Kidney tubule cell (primary cell): ENCODE measurements around the gene UMAD1.
"Not testable (repeated sequence)": the region's sequence is repeated elsewhere in the genome, so short reads cannot be mapped to it uniquely, and the experiment has no call there.

ENCODE experiments used
- DNase-seq: peaks from one replicate; pipeline ENCODE4 v3.0.0-alpha.2; 2018; ENCODE audit warnings: low spot score

The UMAD1 gene

DNA sequence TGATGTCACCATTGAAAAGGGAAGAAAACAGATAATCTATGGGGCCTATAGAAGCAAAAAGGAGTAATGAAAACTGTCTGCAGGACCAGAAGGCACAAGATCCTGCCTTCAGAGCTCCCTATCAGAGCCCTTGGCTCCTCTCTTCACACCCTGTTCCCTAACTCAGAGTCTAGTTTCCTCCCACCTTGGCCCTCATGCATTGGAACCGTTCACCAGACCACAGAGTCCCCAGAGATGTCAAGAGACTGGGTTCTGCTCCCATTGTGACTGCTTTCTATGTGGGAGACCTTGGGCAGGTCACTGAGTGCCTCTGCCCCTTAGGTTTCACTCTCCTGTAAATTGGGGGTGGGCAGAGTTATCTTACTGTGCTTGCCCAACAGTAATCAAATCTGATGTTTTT lies 158.0 kb downstream of the UMAD1 start:
- no peak for DNase-seq

DNA sequence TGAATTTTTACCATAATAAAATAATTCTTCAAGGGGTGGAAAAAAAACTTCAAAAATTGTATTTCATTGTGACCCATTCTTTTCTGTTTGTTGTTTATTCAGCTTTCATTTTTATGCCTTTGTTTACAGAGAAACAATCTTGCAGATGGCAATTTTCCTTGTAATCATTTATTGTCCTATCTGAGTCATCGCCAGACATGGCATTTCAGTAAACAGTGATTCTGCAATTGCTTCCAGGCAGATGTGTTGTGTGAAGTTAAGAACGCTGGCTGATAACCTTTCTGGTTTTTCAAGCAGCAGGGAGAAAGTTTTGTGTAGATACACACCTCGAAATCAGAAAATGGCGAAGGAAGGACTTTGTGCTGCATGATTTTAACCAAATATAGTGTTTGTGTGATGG lies 158.6 kb downstream of the UMAD1 start:
- DNase-seq, result no peak

DNA sequence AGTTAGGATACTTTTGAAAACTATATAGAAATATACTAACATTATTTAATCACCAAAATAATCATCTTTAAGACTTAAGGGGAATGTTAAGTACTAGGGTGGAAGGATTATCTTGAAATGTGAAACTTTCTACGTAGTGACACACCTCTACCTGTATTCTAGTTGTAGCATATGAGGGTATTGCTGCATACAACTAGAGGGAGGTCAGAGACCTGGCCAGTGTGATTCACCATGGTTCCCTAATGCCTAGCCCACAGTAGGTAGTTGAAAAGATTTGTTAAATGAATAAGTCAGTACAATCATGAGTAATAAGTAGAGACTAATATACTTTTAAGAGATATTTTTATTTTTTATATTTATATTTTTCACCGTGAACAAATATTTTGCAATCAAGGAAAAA lies 162.0 kb downstream of the UMAD1 start:
- DNase-seq, result no peak

DNA sequence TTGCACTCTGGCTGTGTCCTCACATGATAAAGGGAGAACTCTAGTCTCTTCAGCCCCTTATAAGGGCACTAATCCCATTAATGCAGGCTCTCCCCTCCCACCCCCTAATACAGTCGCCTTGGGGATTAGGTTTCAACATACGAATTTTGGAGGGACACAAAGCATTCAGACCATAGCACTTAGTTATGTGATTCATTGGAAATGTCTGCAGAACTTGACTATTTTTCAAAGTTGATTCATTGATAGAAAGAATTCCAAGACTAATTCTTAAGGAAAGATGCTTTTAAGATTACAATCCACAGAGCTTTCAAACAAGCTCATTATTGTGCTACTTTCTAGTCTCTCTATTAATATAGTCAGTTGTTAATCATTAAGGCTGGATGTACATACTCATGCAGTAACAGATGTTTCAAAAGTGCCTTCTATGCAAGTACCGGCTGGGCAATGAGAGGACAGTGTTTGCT lies 163.2 kb downstream of the UMAD1 start:
- no peak for DNase-seq

DNA sequence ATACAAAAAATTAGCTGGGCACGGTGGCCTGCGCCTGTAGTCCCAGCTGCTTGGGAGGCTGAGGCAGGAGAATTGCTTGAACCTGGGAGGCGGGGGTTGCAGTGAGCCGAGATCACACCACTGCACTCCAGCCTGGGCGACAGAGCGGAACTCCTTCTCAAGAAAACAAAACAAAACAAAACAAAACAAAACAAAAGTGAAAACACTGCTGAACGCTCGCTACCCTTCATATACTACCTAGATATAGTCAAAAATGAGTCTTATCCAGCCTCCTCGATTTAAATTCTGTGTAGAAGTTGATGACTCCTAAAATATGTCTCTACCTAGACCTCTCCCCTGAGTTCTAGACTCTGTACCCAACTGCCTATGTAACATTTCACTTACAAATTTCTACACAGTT lies 164.3 kb downstream of the UMAD1 start:
- DNase-seq, result not testable (repeated sequence)

DNA sequence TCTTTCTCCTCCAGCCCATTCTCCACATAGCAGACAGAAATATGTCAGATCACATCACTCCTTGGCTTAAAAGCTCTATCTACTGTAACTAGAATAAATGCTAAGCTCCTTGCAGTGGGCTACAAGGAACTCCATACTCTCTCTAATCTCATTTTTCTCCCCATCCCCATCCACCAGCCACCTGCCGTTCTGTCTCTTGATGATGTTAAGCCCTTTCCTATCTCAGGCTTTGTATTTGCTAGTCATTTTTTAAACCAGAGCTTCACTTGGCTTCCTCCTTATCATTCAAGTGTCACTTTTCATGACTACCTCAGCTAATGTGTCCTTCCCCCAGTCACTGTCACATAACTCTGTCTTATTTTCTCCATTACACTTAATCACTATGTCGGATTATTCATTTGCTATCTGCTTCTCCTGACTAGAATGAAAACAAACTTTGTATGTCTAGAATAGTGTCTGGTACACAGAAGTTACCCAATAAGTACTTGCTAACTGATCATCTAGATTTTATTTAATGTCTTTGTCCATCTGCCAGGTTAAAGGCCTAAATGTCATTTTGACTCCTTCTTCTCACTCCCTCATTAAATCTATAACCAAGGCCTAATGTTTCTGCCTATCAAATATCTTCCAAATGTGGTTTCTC lies 165.1 kb downstream of the UMAD1 start:
- no peak for DNase-seq

DNA sequence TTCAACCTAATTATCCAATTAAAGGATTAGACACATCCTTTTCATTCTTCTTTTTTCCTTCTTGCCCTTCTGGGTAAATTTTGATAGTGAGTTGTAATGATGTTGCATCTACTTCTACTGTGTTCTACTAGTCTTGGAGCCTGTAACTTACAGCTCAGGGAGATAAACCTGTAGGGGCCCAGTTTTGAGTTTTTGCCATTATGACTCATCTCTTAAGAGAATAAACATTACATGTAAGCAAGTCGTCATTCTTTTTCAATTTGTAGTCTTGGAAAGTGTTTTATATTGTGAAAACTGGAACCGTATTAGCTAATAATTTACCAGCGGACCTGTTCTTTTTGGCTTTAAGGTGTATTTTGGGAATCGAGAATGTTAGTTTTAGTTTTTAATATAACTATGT lies 167.6 kb downstream of the UMAD1 start:
- peak; percentile 11 for DNase-seq

DNA sequence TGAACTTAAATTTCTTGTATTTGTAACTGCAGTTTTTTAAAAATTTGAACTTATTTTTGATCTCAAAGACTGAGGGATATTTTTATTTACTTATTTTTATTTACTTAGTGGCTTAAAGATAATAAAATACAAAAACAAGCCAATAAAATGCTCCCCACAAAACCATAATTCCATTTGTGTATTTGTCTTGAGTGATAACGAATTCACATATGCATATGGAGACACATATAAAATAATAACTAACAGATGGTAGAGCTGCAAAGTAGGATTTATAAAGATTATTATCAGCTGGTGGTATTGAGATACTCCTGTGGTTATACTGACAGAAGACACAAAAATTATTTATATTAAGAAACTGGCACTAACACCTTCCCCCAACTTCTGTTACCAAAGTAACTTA lies 168.1 kb downstream of the UMAD1 start:
- DNase-seq, result no peak

DNA sequence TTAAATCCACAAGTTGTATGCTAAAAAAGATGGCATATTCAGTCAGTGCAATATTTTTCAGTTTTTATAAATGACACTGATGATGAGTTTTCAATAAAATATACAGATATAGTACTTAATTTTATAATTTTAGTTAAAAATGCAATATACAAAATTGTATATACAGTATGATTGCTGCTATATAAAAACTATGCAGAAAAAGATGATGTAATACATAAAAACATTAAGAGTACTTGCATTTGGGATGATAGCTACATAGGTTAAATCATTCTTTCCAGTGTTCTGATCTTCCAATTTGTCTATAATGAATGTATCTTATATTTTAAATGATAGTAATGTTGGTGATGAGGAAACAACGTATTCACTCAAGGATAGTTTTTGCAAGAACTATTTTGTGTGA lies 169.8 kb downstream of the UMAD1 start:
- DNase-seq, result no peak

DNA sequence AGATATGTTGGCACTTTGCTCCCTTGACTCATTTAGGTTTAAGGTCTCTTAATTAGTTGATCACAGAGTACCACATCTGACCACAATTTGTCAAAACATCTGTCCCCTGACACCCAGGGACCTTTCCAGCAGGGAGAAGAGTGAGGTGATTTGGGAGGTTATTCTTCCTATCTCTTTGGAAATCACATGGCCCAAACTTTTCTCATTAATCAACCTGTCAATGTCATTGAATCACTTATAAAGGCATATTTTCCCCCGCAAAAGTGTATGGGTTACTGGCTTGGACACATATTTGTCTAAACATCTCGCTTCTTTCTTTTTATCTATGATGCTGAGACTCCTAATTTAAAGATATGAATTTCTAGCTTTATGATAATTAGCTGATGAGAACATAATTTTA lies 170.3 kb downstream of the UMAD1 start:
- no peak for DNase-seq

DNA sequence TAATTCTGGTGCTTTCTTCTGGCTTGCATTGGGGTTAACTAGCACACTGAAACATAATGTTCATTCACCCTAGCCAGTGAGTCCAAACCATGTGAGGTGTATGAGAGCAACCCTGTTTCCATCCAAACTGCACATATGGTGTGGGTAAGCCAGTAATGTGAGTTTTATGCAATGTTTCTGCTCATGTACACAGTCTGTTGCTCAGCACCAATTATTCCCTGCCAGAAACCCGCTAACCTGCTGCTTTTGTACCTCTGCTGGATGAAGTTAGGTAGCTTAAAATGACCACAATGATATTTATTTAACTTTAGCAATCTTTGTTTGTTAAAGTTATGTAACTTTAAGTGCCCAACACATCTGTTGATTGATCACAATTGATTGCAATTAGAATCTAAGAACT lies 171.6 kb downstream of the UMAD1 start:
- DNase-seq, result no peak

DNA sequence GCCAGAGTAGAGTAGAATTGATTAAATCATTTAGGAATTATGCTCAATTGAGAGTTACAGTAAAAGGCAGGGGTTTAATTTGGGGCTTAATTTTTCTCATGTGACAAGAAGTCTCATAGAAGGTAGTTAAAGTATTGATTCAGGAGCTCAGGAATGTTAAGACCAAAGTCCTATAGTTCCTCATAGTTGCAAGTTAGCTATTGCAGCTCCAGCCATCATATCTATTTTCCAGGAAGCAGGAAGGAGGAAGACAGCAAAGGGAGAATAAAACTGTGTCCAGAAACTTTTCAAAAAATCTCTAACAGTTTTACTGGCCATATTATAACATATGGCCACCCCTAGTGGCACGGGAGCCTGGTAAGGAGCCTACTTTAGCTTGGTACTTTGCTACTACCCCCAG lies 174.8 kb downstream of the UMAD1 start:
- DNase-seq, result no peak

DNA sequence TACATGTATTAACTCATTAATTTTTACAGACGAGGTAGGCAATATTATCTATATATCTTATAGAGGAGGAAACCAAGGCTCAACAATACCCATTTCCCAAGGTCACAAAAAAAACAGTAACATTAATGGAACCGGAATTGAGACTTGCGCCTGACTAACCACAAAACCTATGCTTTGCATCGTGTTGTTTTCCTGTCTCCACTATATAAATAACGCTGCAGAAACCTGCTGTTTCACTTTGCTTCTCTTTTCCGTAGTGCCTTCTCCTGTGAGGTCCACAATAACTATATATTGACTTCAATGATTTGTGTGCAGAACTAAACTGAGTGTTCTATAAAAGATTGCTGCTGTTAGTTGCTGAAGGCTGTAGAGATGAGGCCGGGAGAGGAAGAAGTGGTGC lies 175.5 kb downstream of the UMAD1 start:
- DNase-seq, result no peak

DNA sequence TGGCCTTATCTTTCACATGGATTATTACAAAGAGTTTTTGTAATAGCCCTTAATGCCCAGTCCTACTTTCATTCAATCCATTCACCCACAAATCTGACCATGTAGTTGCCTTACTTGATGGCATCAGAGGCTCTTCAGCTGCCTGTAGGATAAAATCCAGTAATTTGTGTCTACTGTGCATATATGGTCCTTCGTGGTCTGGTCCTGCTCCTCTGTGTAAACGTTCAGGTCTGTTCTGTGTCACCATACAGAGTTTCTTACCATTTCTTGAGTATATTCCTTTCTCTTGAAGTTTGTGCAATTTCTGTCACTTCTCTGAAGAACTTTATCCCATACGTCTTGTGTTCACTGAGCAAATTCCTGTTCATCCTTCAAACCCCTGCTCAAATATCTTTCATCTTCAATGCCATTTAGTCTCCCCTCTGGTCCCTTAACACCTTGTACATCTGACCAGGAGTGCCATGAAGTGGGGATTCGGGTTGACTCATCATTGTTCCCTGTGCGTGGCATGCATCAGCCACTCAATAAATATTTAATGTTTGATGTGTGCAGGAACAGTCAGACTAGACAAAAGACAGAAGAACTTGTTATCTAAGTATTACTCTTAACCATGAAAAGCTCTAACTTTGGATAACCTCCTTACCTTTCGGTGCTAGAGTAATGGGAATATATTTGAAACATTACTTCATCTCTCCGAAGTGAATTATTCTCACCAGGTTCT lies 176.4 kb downstream of the UMAD1 start:
- DNase-seq, result no peak

DNA sequence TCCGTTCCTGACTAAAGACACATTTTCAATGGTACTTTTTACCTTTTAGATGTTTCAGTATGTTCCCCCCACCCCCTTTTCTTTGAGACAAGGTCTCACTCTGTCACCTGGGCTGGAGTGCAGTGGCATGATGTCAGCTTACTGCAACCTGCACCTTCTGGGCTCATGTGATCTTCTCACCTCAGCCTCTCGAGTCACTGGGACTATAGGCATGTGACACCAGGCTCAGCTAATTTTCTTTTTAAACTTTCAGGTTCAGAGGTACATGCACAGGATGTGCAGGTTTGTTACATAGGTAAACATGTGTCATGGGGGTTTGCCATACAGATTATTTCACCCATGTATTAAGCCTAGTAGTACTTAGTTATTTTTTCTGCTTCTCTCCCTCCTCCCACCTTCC lies 177.2 kb downstream of the UMAD1 start:
- no peak for DNase-seq

DNA sequence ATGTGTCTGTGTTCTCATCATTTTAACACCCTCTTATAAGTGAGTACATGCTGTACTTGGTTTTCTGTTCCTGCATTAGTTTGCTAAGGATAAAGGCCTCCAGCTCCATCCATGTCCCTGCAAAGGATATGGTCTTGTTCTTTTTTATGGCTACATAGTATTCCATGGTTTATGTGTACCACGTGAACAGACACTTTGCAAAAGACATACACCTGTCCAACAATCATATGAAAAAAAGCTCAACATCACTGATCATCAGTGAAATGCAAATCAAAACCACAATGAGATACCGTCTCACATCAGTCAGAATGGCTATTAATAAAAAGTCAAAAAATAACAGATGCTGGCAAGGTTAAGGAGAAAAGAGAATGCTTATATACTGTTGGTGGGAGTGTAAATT lies 177.6 kb downstream of the UMAD1 start:
- not testable (repeated sequence) for DNase-seq

DNA sequence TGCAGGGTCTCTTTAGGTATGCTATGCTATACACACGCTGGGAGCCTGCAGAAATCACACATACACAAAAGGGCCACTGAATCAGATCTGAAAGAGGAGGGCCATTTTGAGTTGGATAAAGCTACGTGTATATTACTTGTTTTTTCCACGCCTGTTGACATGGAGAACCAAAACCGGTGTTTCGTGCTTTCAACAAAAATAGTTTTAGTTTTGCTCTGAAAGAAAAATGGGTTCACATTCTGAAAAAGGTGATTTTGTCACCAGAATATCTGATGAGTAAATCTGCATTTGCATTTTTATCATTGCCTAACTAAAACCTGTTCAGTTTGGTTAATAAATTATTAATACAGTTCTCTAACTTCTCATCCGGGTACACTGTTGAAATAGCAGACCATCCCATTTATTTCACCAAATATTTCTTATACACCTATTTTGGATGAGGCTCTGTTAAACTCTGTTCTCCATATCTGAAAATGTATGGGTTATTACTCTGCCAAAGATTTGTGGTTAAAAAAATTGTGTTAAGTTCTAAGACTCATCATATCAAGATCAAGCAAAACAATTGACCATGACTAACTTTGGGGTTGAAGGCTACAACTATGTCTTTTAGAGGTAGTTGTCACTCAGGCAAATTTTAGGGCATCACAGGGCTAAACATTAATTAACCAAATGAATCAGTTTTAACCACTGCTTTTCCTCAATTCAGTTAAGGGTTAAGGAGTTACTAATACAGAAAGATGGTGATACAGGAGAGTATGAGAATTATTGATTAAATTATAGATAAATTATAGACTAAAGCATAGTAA lies 179.1 kb downstream of the UMAD1 start:
- peak; percentile 72 for DNase-seq

DNA sequence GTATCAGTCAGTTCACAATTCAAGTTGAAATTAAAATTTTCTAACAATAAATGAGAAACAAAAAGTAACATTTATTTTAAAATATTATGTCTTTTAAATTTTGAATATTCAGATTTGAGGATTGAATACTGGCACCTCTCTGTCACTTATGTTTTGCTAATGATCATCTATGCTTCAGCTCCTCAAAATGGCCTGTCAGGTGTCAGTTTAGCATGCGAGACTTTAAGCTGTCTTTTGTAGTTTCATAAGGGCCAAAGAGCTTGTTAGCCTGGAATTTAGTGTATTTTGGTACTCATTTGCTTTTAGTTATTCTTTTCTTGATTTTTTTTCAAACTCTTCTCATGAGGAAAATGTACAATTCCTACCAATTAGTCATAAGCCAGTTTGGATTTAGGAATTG lies 179.9 kb downstream of the UMAD1 start:
- DNase-seq, result no peak

DNA sequence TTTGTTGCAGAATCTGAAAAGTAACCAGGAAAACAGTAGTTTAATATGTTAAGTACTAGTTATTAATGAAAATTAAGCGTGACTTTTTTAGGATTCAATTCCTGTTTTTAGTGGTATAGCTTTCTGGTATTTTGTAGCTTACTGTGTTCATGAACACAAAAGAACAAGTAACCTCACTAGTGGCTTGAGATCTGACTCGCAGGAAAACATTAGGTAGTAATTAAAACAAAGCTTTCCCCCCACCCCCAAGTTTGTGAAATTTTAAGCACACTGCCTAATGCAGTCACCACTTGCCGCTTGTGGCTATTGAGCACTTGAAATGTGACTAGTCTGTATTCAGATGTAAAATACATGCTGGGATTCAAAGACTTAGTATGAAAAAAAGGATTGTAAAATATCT lies 180.4 kb downstream of the UMAD1 start:
- peak; percentile 22 for DNase-seq

DNA sequence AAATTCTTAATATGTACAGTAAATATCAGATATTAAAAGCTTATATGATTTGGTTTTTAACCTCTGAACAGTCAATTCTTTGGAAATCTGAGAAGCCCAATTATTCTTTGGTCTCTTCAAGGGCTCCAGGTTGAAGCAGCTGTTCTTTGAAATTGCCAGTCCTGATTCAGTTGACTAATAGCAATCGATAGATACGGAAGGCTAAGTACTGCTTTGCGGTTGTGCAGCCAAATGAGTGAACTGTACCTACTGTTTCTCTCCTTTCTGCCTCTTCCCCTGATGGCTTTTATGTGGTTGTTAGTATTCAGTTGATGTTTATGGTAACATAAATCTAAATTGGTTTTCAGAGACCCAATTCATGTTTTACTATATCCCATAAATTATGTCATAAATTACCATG lies 181.0 kb downstream of the UMAD1 start:
- no peak for DNase-seq

DNA sequence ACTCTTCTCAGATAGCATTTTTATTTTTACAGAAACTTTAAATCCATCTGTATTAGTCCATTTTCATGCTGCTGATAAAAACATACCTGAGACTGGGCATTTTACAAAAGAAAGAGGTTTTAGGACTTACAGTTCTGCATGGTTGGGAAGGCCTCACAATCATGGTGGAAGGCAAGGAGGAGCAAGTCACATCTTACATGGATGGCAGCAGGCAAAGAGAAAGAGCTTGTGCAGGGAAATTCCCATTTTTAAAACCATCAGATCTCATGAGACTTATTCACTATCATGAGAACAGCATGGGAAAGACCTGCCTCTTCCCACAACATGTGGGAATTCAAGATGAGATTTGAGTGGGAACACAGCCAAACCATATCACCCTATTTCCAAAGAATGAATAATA lies 184.7 kb downstream of the UMAD1 start:
- DNase-seq, result not testable (repeated sequence)

DNA sequence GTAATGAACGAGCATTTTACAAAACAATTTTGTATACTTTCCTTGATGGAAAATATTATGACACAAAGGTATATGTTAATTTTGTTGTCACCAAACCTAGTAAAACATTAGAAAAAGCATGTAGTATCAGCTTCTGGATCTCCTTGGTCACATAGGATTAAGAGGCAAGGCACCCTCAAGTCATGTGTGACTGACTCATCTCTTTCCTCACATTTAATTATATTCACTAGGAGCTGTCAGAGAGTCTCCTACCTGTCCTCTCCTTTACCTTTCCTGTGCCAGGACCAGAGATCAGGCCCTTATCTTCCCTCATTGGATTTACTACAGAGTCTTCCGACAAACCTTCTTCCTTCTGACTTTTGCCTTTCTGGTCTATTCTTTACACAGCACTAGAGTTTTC lies 189.1 kb downstream of the UMAD1 start:
- DNase-seq, result peak; percentile 47
